Measurements from ENCODE around the gene PPP1R3F.

- TF ChIP-seq, protein P1, sequence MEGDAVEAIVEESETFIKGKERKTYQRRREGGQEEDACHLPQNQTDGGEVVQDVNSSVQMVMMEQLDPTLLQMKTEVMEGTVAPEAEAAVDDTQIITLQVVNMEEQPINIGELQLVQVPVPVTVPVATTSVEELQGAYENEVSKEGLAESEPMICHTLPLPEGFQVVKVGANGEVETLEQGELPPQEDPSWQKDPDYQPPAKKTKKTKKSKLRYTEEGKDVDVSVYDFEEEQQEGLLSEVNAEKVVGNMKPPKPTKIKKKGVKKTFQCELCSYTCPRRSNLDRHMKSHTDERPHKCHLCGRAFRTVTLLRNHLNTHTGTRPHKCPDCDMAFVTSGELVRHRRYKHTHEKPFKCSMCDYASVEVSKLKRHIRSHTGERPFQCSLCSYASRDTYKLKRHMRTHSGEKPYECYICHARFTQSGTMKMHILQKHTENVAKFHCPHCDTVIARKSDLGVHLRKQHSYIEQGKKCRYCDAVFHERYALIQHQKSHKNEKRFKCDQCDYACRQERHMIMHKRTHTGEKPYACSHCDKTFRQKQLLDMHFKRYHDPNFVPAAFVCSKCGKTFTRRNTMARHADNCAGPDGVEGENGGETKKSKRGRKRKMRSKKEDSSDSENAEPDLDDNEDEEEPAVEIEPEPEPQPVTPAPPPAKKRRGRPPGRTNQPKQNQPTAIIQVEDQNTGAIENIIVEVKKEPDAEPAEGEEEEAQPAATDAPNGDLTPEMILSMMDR (IDR thresholded peaks at IDR 0.05) = no peak
- TF ChIP-seq POLR2A (IDR thresholded peaks at IDR 0.05) = no peak
Measured at GRCh38 chrX:49310371-49310770, 40.8 kb downstream of the PPP1R3F start.

All from esophagus squamous epithelium (tissue), 4 donors.